ENCODE measurements around the gene TCP1. TPM values are rescaled to one million over a fixed set of nuclear protein-coding genes. Genes with fewer than 3 reads are reported as not detected.
"Not testable (repeated sequence)": the region's sequence is repeated elsewhere in the genome, so short reads cannot be mapped to it uniquely, and the experiment has no call there.

Gene TCP1
- total RNA-seq, 6 donors from 2014 or later, result 43.0 to 128 (median 95.2) TPM

DNA sequence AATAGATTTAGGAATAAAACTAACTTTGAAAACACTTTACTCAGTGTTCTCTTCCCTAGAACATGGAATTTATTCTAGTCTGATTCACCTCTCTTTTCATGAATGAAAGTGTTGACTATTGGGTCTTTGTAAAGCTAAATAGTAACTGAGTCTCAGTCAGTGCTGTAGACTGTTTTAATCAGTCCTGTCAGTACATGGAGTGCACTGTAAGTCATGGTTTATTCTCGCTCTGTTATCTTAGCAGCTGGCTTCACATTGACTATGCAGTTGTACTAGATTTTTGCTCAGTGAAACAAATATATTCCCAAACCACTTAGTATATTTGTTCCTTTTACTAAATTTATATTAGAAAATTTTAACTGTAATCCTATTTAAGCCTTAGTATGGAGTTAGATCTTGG, 42.6 kb downstream of the TCP1 start:
- H3K9me3 ChIP-seq, result no peaks in the 10 kb centered on the region
- no peak overlapping the region for H3K4me3 ChIP-seq
- no peaks in the 10 kb centered on the region for H3K27me3 ChIP-seq
- H3K36me3 ChIP-seq, result peaks cover 38 to 97% (median 73%) of the 10 kb centered on the region in 4 donors
- 90 to 91% methylated on average over 1 of the region's 1 CpG for WGBS, 2 donors
- no peak for ATAC-seq (ENCODE audit: low FRiP score in 2 of 2)
- no peaks in the 10 kb centered on the region for H3K4me1 ChIP-seq
- TF ChIP-seq CTCF (IDR thresholded peaks at IDR 0.05) (no peak), POLR2AphosphoS5 (IDR thresholded peaks at IDR 0.05) (no peak), POLR2A (IDR thresholded peaks at IDR 0.05) (no peak)
- no peak for DNase-seq
- H3K27ac ChIP-seq, result no peak overlapping the region

- ATAC-seq (ENCODE audit: low FRiP score in 2 of 2), result no peak
- TF ChIP-seq CTCF (IDR thresholded peaks at IDR 0.05) (no peak), POLR2A (IDR thresholded peaks at IDR 0.05) (no peak), EP300 (IDR thresholded peaks at IDR 0.05) (no peak), POLR2AphosphoS5 (IDR thresholded peaks at IDR 0.05) (no peak)
- Histone ChIP-seq H3K27me3 (no peaks in the 10 kb centered on the region), H3K4me3 (no peak overlapping the region), H3K27ac (no peak overlapping the region), H3K36me3 (peaks cover 37 to 100% (median 77%) of the 10 kb centered on the region in 4 donors), H3K9me3 (no peaks in the 10 kb centered on the region), H3K4me1 (peaks cover 0 to under 1% (median 0%) of the 10 kb centered on the region in 4 donors)
- no peak for DNase-seq
- WGBS, 2 donors, result 94 to 95% methylated on average over 7 of the region's 7 CpGs
These were observed 44.3 kb downstream of the TCP1 start for GRCh38 chr6:159745081-159745480.

- peaks cover 31 to 93% (median 63%) of the 10 kb centered on the region in 4 donors for H3K36me3 ChIP-seq
- no peak for DNase-seq
- H3K27me3 ChIP-seq, result no peaks in the 10 kb centered on the region
- no peak for TF ChIP-seq POLR2AphosphoS5 (IDR thresholded peaks at IDR 0.05)
- TF ChIP-seq EP300 (IDR thresholded peaks at IDR 0.05), result no peak
- TF ChIP-seq POLR2A (IDR thresholded peaks at IDR 0.05), result no peak
- no peak for TF ChIP-seq CTCF (IDR thresholded peaks at IDR 0.05)
- no peak overlapping the region for H3K27ac ChIP-seq
- WGBS, 2 donors, result 92 to 95% methylated on average over 1 of the region's 1 CpG
- H3K4me1 ChIP-seq, result peaks cover 0 to 20% (median 3%) of the 10 kb centered on the region in 4 donors
- H3K4me3 ChIP-seq, result no peak overlapping the region
- ATAC-seq (ENCODE audit: low FRiP score in 2 of 2), result no peak
- no peaks in the 10 kb centered on the region for H3K9me3 ChIP-seq
These were observed 47.2 kb downstream of the TCP1 start for GRCh38 chr6:159742165-159742564.

DNA sequence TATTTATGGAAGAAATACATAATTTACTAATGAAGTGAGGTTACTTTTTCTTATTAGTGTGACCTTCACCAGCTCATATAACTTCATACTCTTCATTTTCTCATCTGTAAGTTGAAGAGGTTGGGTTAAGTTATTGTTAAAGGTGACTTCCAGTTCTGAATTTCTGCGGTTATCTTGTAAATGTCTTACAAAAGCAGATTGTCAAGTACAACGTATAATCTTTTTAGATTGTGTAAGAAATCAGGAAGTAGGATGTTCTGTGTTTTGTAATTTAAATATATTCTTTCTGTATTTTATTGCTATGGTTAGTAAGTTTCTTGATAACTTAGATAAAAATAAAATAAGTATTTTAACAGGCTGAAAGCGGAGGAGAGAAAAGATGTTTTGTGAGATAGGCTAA, 50.1 kb downstream of the TCP1 start:
- H3K36me3 ChIP-seq, result peaks cover 22 to 68% (median 38%) of the 10 kb centered on the region in 4 donors
- H3K4me3 ChIP-seq, result no peak overlapping the region
- no peak for TF ChIP-seq EP300 (IDR thresholded peaks at IDR 0.05)
- no peak for TF ChIP-seq POLR2AphosphoS5 (IDR thresholded peaks at IDR 0.05)
- no peak for TF ChIP-seq CTCF (IDR thresholded peaks at IDR 0.05)
- TF ChIP-seq POLR2A (IDR thresholded peaks at IDR 0.05), result no peak
- WGBS, 2 donors, result 60 to 63% methylated on average over 3 of the region's 3 CpGs
- no peaks in the 10 kb centered on the region for H3K27me3 ChIP-seq
- DNase-seq (no peak), ATAC-seq (ENCODE audit: low FRiP score in 2 of 2) (no peak)
- peaks cover 9 to 43% (median 14%) of the 10 kb centered on the region in 4 donors for H3K4me1 ChIP-seq
- no peaks in the 10 kb centered on the region for H3K9me3 ChIP-seq
- H3K27ac ChIP-seq, result no peak overlapping the region

DNA sequence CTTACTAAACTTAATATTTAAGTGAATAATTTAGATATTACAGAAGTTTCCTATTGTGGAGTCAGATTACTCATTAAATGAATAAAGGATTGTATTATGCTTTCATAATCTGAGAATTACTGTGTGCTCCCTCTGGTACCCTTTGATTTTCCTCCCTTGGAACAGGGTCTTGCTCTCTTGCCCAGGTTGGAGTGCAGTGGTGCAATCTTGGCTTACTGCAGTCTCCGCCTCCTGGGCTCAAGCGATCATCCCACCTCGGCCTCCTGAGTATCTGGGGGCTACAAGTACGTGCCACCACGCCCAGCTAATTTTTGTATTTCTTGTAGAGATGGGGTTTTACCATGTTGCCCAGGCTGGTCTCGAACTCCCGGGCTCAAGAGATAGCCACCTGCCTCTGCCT, 52.5 kb downstream of the TCP1 start:
- Histone ChIP-seq H3K27me3 (no peaks in the 10 kb centered on the region), H3K4me1 (peaks cover 12 to 51% (median 25%) of the 10 kb centered on the region in 4 donors), H3K36me3 (peaks cover 6 to 44% (median 15%) of the 10 kb centered on the region in 4 donors), H3K4me3 (no peak overlapping the region), H3K9me3 (no peaks in the 10 kb centered on the region), H3K27ac (no peak overlapping the region)
- no peak for ATAC-seq (ENCODE audit: low FRiP score in 2 of 2)
- DNase-seq, result no peak
- 78 to 90% methylated on average over 7 of the region's 7 CpGs for WGBS, 2 donors
- TF ChIP-seq EP300 (IDR thresholded peaks at IDR 0.05) (no peak), POLR2AphosphoS5 (IDR thresholded peaks at IDR 0.05) (no peak), POLR2A (IDR thresholded peaks at IDR 0.05) (no peak), CTCF (IDR thresholded peaks at IDR 0.05) (no peak)

- ATAC-seq (ENCODE audit: low FRiP score in 2 of 2); DNase-seq; H3K27me3 ChIP-seq; H3K27ac ChIP-seq; H3K4me3 ChIP-seq; H3K9me3 ChIP-seq: not testable (repeated sequence)
- Histone ChIP-seq H3K4me1 (peaks cover 38 to 70% (median 58%) of the 10 kb centered on the region in 4 donors), H3K36me3 (peaks cover 0 to 12% (median 0%) of the 10 kb centered on the region in 4 donors)
- WGBS, 2 donors, result 94% methylated on average over 12 of the region's 12 CpGs
These were observed 56.0 kb downstream of the TCP1 start for GRCh38 chr6:159733395-159733794.

GRCh38 chr6:159732550-159732949, 56.9 kb downstream of the TCP1 start:
- H3K36me3 ChIP-seq; ATAC-seq (ENCODE audit: low FRiP score in 2 of 2); H3K27ac ChIP-seq; H3K4me3 ChIP-seq; H3K27me3 ChIP-seq; H3K9me3 ChIP-seq; DNase-seq: not testable (repeated sequence)
- H3K4me1 ChIP-seq, result peaks cover 38 to 62% (median 55%) of the 10 kb centered on the region in 4 donors
- 86 to 90% methylated on average over 12 of the region's 12 CpGs for WGBS, 2 donors
